GM18508 (cell line): ENCODE results near the gene OSBPL1A.

Source experiments
- ATAC-seq: cut with Tn5 transposase; IDR thresholded peaks from one replicate; pipeline ENCODE4 v1.9.1; 2021; ENCODE audit warnings: moderate number of reproducible peaks; ENCODE audit not compliant: insufficient read depth, unreplicated experiment

OSBPL1A gene

GRCh38 chr18:24142376-24142775, 255.2 kb downstream of the OSBPL1A start:
- ATAC-seq = no peak

GRCh38 chr18:24140697-24141096, 256.9 kb downstream of the OSBPL1A start:
- no peak for ATAC-seq

- peak; percentile 70 for ATAC-seq
These were observed 258.6 kb downstream of the OSBPL1A start, which contains the start of gene CABYR for GRCh38 chr18:24138789-24139616. TSS of gene CABYR (plus strand) at chr18:24139062. CDS start at chr18:24143115, 4,053 bp downstream.

- ATAC-seq = no peak
These were observed 259.2 kb downstream of the OSBPL1A start for GRCh38 chr18:24138409-24138788.

- ATAC-seq = no peak
These were observed 260.7 kb downstream of the OSBPL1A start for GRCh38 chr18:24136967-24137373.

GRCh38 chr18:24130494-24130893, 267.1 kb downstream of the OSBPL1A start:
- ATAC-seq = no peak

GRCh38 chr18:24128700-24129099, 268.9 kb downstream of the OSBPL1A start:
- no peak for ATAC-seq

- ATAC-seq = no peak
These were observed 269.9 kb downstream of the OSBPL1A start for GRCh38 chr18:24127735-24128134.

GRCh38 chr18:24126155-24126961, 271.3 kb downstream of the OSBPL1A start:
- no peak for ATAC-seq

- ATAC-seq = no peak
These were observed 276.0 kb downstream of the OSBPL1A start for GRCh38 chr18:24121625-24122024.

GRCh38 chr18:24120676-24121075, 276.9 kb downstream of the OSBPL1A start:
- no peak for ATAC-seq

GRCh38 chr18:24118750-24119577, 278.7 kb downstream of the OSBPL1A start:
- no peak for ATAC-seq

- no peak for ATAC-seq
These were observed 282.0 kb downstream of the OSBPL1A start for GRCh38 chr18:24115628-24116027.

GRCh38 chr18:24114924-24115549, 282.6 kb downstream of the OSBPL1A start:
- ATAC-seq = no peak

- ATAC-seq = no peak
These were observed 284.6 kb downstream of the OSBPL1A start for GRCh38 chr18:24112874-24113615.

- no peak for ATAC-seq
These were observed 285.2 kb downstream of the OSBPL1A start for GRCh38 chr18:24112464-24112863.
